ENCODE measurements around the gene CSMD2.

- TF ChIP-seq ELF4 (IDR thresholded peaks at IDR 0.05) (no peak), SP1 (IDR thresholded peaks at IDR 0.05) (no peak), BHLHE40 (IDR thresholded peaks at IDR 0.05; ENCODE audit: borderline replicate concordance) (no peak), NFRKB (IDR thresholded peaks at IDR 0.05) (no peak), FOXA1 (IDR thresholded peaks at IDR 0.05) (no peak)
These were observed 419.1 kb downstream of the CSMD2 start for GRCh38 chr1:33745942-33746341.

Measured in HEK293T (cell line).